Type B pancreatic cell (in vitro differentiated cells): Measurements from ENCODE around the gene C20orf173. TPM values are rescaled to one million over a fixed set of nuclear protein-coding genes. Genes with fewer than 3 reads are reported as not detected.

Source experiments
- DNase-seq: peaks from one replicate; pipeline ENCODE4 v3.0.0; 2021; ENCODE audit warnings: mixed read lengths; ENCODE audit not compliant: unreplicated experiment; ENCODE audit errors: extremely low spot score
- H3K27ac Mint-ChIP-seq: 2 replicates; pipeline ENCODE4 v1.8.0; 2021; ENCODE audit warnings: mild to moderate bottlenecking, mixed read lengths
- H3K27me3 Mint-ChIP-seq: 2 replicates; pipeline ENCODE4 v1.8.0; 2021; ENCODE audit warnings: mixed read lengths
- H3K36me3 Mint-ChIP-seq: 2 replicates; pipeline ENCODE4 v1.8.0; 2021; ENCODE audit warnings: mixed read lengths
- H3K4me1 Mint-ChIP-seq: one replicate; pipeline ENCODE4 v1.8.0; 2021; ENCODE audit warnings: mixed read lengths; ENCODE audit not compliant: unreplicated experiment
- H3K4me3 Mint-ChIP-seq: 2 replicates; pipeline ENCODE4 v1.8.0; 2021; ENCODE audit warnings: mild to moderate bottlenecking, mixed read lengths
- H3K9me3 Mint-ChIP-seq: 2 replicates; pipeline ENCODE4 v1.8.0; 2021; ENCODE audit warnings: mixed read lengths
- total RNA-seq: library from RNA; stranded (reverse); gene quantifications from 2 replicates; pipeline ENCODE4 v1.2.1, GENCODE V29; 2021; ENCODE audit warnings: low replicate concordance
- TF ChIP-seq, protein P1 (sequence below): fragments of 200-600 bp; sonication (generic); conservative IDR thresholded peaks from 2 replicates; pipeline ENCODE4 v1.5.0; 2021; ENCODE audit warnings: antibody characterized with exemption, mild to moderate bottlenecking

C20orf173 gene
- total RNA-seq, 1 donor from 2014 or later, result not detected

DNA sequence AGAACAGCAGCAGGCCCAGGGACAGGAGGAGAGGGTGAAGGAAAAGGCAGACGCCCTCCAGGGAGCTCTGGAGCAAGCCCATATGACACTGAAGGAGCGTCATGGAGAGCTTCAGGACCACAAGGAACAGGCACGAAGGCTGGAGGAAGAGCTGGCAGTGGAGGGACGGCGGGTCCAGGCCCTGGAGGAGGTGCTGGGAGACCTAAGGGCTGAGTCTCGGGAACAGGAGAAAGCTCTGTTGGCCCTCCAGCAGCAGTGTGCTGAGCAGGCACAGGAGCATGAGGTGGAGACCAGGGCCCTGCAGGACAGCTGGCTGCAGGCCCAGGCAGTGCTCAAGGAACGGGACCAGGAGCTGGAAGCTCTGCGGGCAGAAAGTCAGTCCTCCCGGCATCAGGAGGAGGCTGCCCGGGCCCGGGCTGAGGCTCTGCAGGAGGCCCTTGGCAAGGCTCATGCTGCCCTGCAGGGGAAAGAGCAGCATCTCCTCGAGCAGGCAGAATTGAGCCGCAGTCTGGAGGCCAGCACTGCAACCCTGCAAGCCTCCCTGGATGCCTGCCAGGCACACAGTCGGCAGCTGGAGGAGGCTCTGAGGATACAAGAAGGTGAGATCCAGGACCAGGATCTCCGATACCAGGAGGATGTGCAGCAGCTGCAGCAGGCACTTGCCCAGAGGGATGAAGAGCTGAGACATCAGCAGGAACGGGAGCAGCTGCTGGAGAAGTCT lies 25.5 kb downstream of the C20orf173 start:
- TF ChIP-seq, protein P1, sequence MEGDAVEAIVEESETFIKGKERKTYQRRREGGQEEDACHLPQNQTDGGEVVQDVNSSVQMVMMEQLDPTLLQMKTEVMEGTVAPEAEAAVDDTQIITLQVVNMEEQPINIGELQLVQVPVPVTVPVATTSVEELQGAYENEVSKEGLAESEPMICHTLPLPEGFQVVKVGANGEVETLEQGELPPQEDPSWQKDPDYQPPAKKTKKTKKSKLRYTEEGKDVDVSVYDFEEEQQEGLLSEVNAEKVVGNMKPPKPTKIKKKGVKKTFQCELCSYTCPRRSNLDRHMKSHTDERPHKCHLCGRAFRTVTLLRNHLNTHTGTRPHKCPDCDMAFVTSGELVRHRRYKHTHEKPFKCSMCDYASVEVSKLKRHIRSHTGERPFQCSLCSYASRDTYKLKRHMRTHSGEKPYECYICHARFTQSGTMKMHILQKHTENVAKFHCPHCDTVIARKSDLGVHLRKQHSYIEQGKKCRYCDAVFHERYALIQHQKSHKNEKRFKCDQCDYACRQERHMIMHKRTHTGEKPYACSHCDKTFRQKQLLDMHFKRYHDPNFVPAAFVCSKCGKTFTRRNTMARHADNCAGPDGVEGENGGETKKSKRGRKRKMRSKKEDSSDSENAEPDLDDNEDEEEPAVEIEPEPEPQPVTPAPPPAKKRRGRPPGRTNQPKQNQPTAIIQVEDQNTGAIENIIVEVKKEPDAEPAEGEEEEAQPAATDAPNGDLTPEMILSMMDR, result no peak
- Mint-ChIP-seq H3K27me3 (no peaks in the 10 kb centered on the region), H3K36me3 (peaks cover 19% of the 10 kb centered on the region), H3K4me1 (no peaks in the 10 kb centered on the region), H3K9me3 (no peaks in the 10 kb centered on the region), H3K27ac (no peak overlapping the region), H3K4me3 (no peak overlapping the region)
- DNase-seq, result no peak

DNA sequence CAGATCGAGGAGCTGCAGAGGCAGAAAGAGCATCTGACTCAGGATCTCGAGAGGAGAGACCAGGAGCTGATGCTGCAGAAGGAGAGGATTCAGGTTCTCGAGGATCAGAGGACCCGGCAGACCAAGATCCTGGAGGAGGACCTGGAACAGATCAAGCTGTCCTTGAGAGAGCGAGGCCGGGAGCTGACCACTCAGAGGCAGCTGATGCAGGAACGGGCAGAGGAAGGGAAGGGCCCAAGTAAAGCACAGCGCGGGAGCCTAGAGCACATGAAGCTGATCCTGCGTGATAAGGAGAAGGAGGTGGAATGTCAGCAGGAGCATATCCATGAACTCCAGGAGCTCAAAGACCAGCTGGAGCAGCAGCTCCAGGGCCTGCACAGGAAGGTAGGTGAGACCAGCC lies 26.2 kb downstream of the C20orf173 start:
- H3K27me3 Mint-ChIP-seq, result no peaks in the 10 kb centered on the region
- H3K27ac Mint-ChIP-seq, result no peak overlapping the region
- peaks cover 19% of the 10 kb centered on the region for H3K36me3 Mint-ChIP-seq
- H3K9me3 Mint-ChIP-seq, result no peaks in the 10 kb centered on the region
- DNase-seq, result no peak
- no peaks in the 10 kb centered on the region for H3K4me1 Mint-ChIP-seq
- no peak overlapping the region for H3K4me3 Mint-ChIP-seq
- TF ChIP-seq, protein P1, result no peak

DNA sequence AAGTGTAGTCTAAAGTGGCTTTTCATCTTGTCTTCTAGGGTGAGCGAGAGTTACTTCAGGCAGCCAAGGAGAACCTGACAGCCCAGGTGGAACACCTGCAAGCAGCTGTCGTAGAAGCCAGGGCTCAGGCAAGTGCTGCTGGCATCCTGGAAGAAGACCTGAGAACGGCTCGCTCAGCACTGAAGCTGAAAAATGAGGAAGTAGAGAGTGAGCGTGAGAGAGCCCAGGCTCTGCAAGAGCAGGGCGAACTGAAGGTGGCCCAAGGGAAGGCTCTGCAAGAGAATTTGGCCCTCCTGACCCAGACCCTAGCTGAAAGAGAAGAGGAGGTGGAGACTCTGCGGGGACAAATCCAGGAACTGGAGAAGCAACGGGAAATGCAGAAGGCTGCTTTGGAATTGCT lies 27.1 kb downstream of the C20orf173 start:
- no peak overlapping the region for H3K4me3 Mint-ChIP-seq
- DNase-seq, result no peak
- H3K27me3 Mint-ChIP-seq, result no peaks in the 10 kb centered on the region
- TF ChIP-seq, protein P1, result no peak
- peaks cover 19% of the 10 kb centered on the region for H3K36me3 Mint-ChIP-seq
- no peaks in the 10 kb centered on the region for H3K9me3 Mint-ChIP-seq
- no peak overlapping the region for H3K27ac Mint-ChIP-seq
- no peaks in the 10 kb centered on the region for H3K4me1 Mint-ChIP-seq

DNA sequence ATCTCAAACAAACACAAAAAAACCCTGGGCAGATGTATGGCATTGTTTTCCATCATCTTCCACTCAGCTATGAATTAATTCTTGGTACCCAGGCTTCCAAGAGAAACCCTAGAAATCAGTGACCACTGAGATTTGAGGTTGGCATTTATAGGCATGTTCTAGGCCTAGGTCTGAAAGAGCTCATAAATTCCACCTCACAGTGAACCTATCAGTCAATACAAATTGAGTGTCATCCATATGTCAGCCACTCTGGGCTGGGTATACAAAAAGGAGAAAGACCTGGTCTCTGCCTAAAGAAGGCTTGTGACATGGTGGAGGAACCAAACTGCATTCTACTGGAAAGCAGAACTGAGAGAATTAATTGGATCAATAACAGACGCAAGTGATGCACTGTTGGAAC lies 30.2 kb downstream of the C20orf173 start:
- no peaks in the 10 kb centered on the region for H3K9me3 Mint-ChIP-seq
- H3K4me3 Mint-ChIP-seq, result no peak overlapping the region

DNA sequence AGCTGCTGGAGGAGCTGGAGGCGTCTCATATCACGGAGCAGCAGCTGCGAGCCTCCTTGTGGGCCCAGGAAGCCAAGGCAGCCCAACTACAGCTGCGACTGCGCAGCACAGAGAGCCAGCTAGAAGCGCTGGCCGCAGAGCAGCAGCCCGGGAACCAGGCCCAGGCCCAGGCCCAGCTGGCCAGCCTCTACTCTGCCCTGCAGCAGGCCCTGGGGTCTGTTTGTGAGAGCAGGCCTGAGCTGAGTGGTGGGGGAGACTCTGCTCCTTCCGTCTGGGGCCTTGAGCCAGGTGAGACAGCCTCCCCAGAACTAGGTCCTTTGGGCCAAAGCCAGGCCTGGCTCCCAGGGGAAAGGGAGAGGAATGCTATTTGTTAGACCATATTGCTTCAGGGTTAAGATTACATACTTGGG lies 31.7 kb downstream of the C20orf173 start:
- Mint-ChIP-seq H3K4me1 (no peaks in the 10 kb centered on the region), H3K27ac (no peak overlapping the region), H3K9me3 (no peaks in the 10 kb centered on the region), H3K36me3 (peaks cover 17% of the 10 kb centered on the region), H3K4me3 (no peak overlapping the region), H3K27me3 (no peaks in the 10 kb centered on the region)
- TF ChIP-seq, protein P1, result no peak
- no peak for DNase-seq

More for the DNA sequence above, 30.2 kb downstream of the C20orf173 start:
- TF ChIP-seq, protein P1, result no peak
- H3K27me3 Mint-ChIP-seq, result no peaks in the 10 kb centered on the region
- no peak overlapping the region for H3K27ac Mint-ChIP-seq
- no peak for DNase-seq
- H3K36me3 Mint-ChIP-seq, result peaks cover 19% of the 10 kb centered on the region
- no peaks in the 10 kb centered on the region for H3K4me1 Mint-ChIP-seq
